H1 (cell line): ENCODE results near the gene RUNX1. TPM values are rescaled to one million over a fixed set of nuclear protein-coding genes. Genes with fewer than 3 reads are reported as not detected.

Source experiments
- CTCF ChIA-PET: fragments of 300-600 bp; sonication (Branson Sonifier 250); formaldehyde crosslinking; loops from one replicate; lab custom pipeline; 2021; ENCODE audit not compliant: partially characterized antibody; lab: Charles Lee
- POLR2A ChIA-PET: fragments of 300-600 bp; sonication (Branson Sonifier 250); formaldehyde crosslinking; loops from one replicate; lab custom pipeline; 2021; ENCODE audit warnings: inconsistent platforms; ENCODE audit not compliant: partially characterized antibody; lab: Charles Lee
- DNase-seq, 2 experiments: peaks; one replicate each; pipeline versions ENCODE4 v3.0.0 to v3.0.0-alpha.2; 2010 to 2022; ENCODE audit warnings: low spot score in 2 of 2, low read depth in 1 of 2, mixed read lengths in 1 of 2
- FAIRE-seq: peaks from 2 replicates; lab custom pipeline; 2011; peaks lifted over from hg19 to GRCh38; lab: Jason Lieb, UNC
- H2AFZ ChIP-seq: 2 replicates; pipeline ENCODE4 v1.8.1; 2012; ENCODE audit warnings: low read length, inconsistent platforms
- H2AK5ac ChIP-seq: 2 replicates; pipeline ENCODE4 v1.6.1; 2013; ENCODE audit warnings: low read depth, low read length
- H2BK120ac ChIP-seq: replicated peaks from 2 replicates; pipeline ENCODE3; 2013; ENCODE audit warnings: low read depth, low read length, inconsistent platforms
- H2BK12ac ChIP-seq: 2 replicates; pipeline ENCODE4 v1.6.1; 2013; ENCODE audit warnings: low read depth, low read length
- H2BK15ac ChIP-seq: 2 replicates; pipeline ENCODE4 v1.6.1; 2013; ENCODE audit warnings: low read length
- H2BK20ac ChIP-seq: 2 replicates; pipeline ENCODE4 v1.6.1; 2013; ENCODE audit warnings: low read length
- H2BK5ac ChIP-seq: 2 replicates; pipeline ENCODE4 v1.6.1; 2013; ENCODE audit warnings: low read depth, low read length
- H3K14ac ChIP-seq: 2 replicates; pipeline ENCODE4 v1.6.1; 2013; ENCODE audit warnings: inconsistent platforms; ENCODE audit not compliant: insufficient read length
- H3K18ac ChIP-seq: 2 replicates; pipeline ENCODE4 v1.6.1; 2013; ENCODE audit warnings: low read length; ENCODE audit errors: extremely low read depth
- H3K23ac ChIP-seq: 2 replicates; pipeline ENCODE4 v1.6.1; 2013; ENCODE audit warnings: inconsistent platforms; ENCODE audit not compliant: insufficient read length
- H3K23me2 ChIP-seq: 2 replicates; pipeline ENCODE4 v1.6.1; 2013; ENCODE audit warnings: low read depth, low read length
- H3K27ac ChIP-seq: 2 replicates; pipeline ENCODE4 v1.6.1; 2011; ENCODE audit warnings: low read depth, low read length, inconsistent platforms
- H3K27me3 ChIP-seq, 4 experiments: replicated peaks in 1 of 4; 1 replicate in 1 of 4; 2 replicates in 3 of 4; pipeline versions ENCODE4 v1.6.1 to v1.8.1; 2011 to 2013; ENCODE audit warnings: low read length in 3 of 4, mild to moderate bottlenecking in 3 of 4, inconsistent platforms in 2 of 4, mixed read lengths in 2 of 4, moderate library complexity in 1 of 4; ENCODE audit not compliant: control insufficient read depth in 3 of 4, insufficient read depth in 3 of 4; ENCODE audit errors: extremely low read depth in 1 of 4
- H3K36me3 ChIP-seq, 4 experiments: 2 replicates each; pipeline versions ENCODE4 v1.6.1 to v1.8.1; 2011 to 2013; ENCODE audit warnings: mild to moderate bottlenecking in 4 of 4, low read length in 3 of 4, moderate library complexity in 2 of 4, control low read depth in 1 of 4, inconsistent platforms in 1 of 4; ENCODE audit not compliant: insufficient read depth in 4 of 4, control insufficient read depth in 2 of 4
- H3K4ac ChIP-seq: replicated peaks from 2 replicates; pipeline ENCODE3; 2013; ENCODE audit warnings: low read length, low read depth, mixed read lengths, inconsistent platforms; ENCODE audit not compliant: insufficient read length
- H3K4me1 ChIP-seq, 4 experiments: replicated peaks in 1 of 4; 1 replicate in 1 of 4; 2 replicates in 3 of 4; pipeline versions ENCODE4 v1.6.1 to v1.8.1; 2011 to 2013; ENCODE audit warnings: low read length in 3 of 4, inconsistent platforms in 2 of 4, mixed read lengths in 1 of 4; ENCODE audit not compliant: insufficient read depth in 4 of 4, control insufficient read depth in 3 of 4
- H3K4me2 ChIP-seq, 2 experiments: 2 replicates each; pipeline versions ENCODE4 v1.6.1 to v1.8.1; 2011 to 2013; ENCODE audit warnings: low read depth in 2 of 2, low read length in 2 of 2, control low read depth in 1 of 2, inconsistent platforms in 1 of 2, mild to moderate bottlenecking in 1 of 2; ENCODE audit not compliant: insufficient read depth in 1 of 2
- H3K4me3 ChIP-seq, 4 experiments: fragments of 200-600, 300-600 bp in 1 of 4; sonication (generic), shearing (Covaris generic), sonication (Bioruptor Twin) in 1 of 4; 2 replicates each; pipeline versions ENCODE4 v1.5.1 to v1.8.1; 2011 to 2016; ENCODE audit warnings: low read length in 4 of 4, low read depth in 3 of 4, control low read depth in 2 of 4, inconsistent platforms in 2 of 4, mild to moderate bottlenecking in 2 of 4, mixed read lengths in 1 of 4, moderate library complexity in 1 of 4; ENCODE audit not compliant: insufficient read depth in 2 of 4; ENCODE audit errors: extremely low read depth in 1 of 4
- H3K56ac ChIP-seq: replicated peaks from 2 replicates; pipeline ENCODE3; 2013; ENCODE audit warnings: low read depth, mild to moderate bottlenecking, mixed read lengths, low read length, inconsistent platforms; ENCODE audit not compliant: insufficient read length
- H3K79me1 ChIP-seq: 2 replicates; pipeline ENCODE4 v1.6.1; 2013; ENCODE audit warnings: low read depth, low read length, control low read depth
- H3K79me2 ChIP-seq, 2 experiments: 2 replicates each; pipeline versions ENCODE4 v1.6.1 to v1.8.1; 2012 to 2013; ENCODE audit warnings: low read length in 2 of 2, mild to moderate bottlenecking in 2 of 2, inconsistent platforms in 1 of 2; ENCODE audit not compliant: insufficient read depth in 2 of 2, control insufficient read depth in 1 of 2
- H3K9ac ChIP-seq, 4 experiments: replicated peaks in 1 of 4; 1 replicate in 1 of 4; 2 replicates in 3 of 4; pipeline versions ENCODE4 v1.6.1 to v1.8.1; 2011 to 2013; ENCODE audit warnings: low read depth in 3 of 4, low read length in 3 of 4, control low read depth in 2 of 4, mild to moderate bottlenecking in 2 of 4, moderate library complexity in 2 of 4, inconsistent platforms in 1 of 4; ENCODE audit errors: extremely low read depth in 1 of 4
- H3K9me3 ChIP-seq, 2 experiments: 2 replicates each; pipeline versions ENCODE4 v1.6.1 to v1.8.1; 2012 to 2013; ENCODE audit warnings: mild to moderate bottlenecking in 2 of 2, moderate library complexity in 2 of 2, control low read depth in 1 of 2, inconsistent platforms in 1 of 2, low read depth in 1 of 2, low read length in 1 of 2, mixed read lengths in 1 of 2; ENCODE audit not compliant: insufficient read depth in 2 of 2
- H4K20me1 ChIP-seq, 2 experiments: replicated peaks in 1 of 2; 2 replicates each; pipeline versions ENCODE3 to v1.8.1; 2011 to 2013; ENCODE audit warnings: inconsistent platforms in 2 of 2, low read length in 2 of 2, mild to moderate bottlenecking in 1 of 2; ENCODE audit not compliant: insufficient read depth in 2 of 2, control insufficient read depth in 1 of 2
- H4K5ac ChIP-seq: 2 replicates; pipeline ENCODE4 v1.6.1; 2013; ENCODE audit warnings: low read length, low read depth, mixed read lengths, inconsistent platforms; ENCODE audit not compliant: insufficient read length
- H4K8ac ChIP-seq: 2 replicates; pipeline ENCODE4 v1.8.0; 2013; ENCODE audit warnings: mild to moderate bottlenecking, moderate library complexity, low read length, inconsistent platforms; ENCODE audit not compliant: insufficient read depth; ENCODE audit errors: extremely low read depth
- H4K91ac ChIP-seq: replicated peaks from 2 replicates; pipeline ENCODE3; 2013; ENCODE audit warnings: low read length, mixed read lengths, inconsistent platforms; ENCODE audit not compliant: insufficient read length
- BCL11A ChIP-seq, 2 experiments: IDR thresholded peaks; one replicate each; pipeline ENCODE4 v1.6.1; 2011; ENCODE audit warnings: low read depth in 2 of 2, low read length in 2 of 2, mild to moderate bottlenecking in 2 of 2
- BRCA1 ChIP-seq: IDR thresholded peaks from 2 replicates; pipeline ENCODE4 v1.6.1; 2012; ENCODE audit warnings: low read depth, low read length, improper control_type of control experiment
- CHD2 ChIP-seq: IDR thresholded peaks from 2 replicates; pipeline ENCODE4 v1.6.1; 2012; ENCODE audit warnings: low read length, improper control_type of control experiment
- KDM1A ChIP-seq: fragments of 200-600, 300-600 bp; sonication (generic); IDR thresholded peaks from 2 replicates; pipeline ENCODE4 v1.7.1; 2016; ENCODE audit warnings: mild to moderate bottlenecking, low read length, borderline replicate concordance
- NANOG ChIP-seq: IDR thresholded peaks from 2 replicates; pipeline ENCODE4 v1.6.1; 2011; ENCODE audit warnings: low read length, low read depth, mild to moderate bottlenecking, inconsistent platforms; ENCODE audit not compliant: insufficient read depth, poor library complexity, severe bottlenecking
- NRF1 ChIP-seq: IDR thresholded peaks from 2 replicates; pipeline ENCODE4 v1.6.1; 2011; ENCODE audit warnings: mild to moderate bottlenecking, low read depth, low read length, improper control_type of control experiment
- WGBS, 2 experiments: shearing (Covaris generic) in 1 of 2; methylation state at CpG; one replicate each; pipeline versions ENCODE4 v1.1.6 to v1.1.7; 2013 to 2015; ENCODE audit warnings: low lambda C conversion rate in 2 of 2, mixed read lengths in 2 of 2, inconsistent platforms in 1 of 2, low coverage in 1 of 2, missing lambda C conversion rate in 1 of 2; ENCODE audit not compliant: insufficient replicate concordance in 2 of 2, insufficient coverage in 1 of 2, insufficient read length in 1 of 2; ENCODE audit errors: extremely low coverage in 1 of 2, missing lambda C conversion rate in 1 of 2; 5-methylcytosine and 5-hydroxymethylcytosine counted together
- polyA plus RNA-seq, 7 experiments: library from polyadenylated mRNA; depleted of rRNA in 3 of 7; stranded (reverse) in 5 of 7; unstranded in 2 of 7; fragments of >200 nt in 5 of 7; fragments of 200-250 nt in 2 of 7; gene quantifications; 1 replicate in 5 of 7; 2 replicates in 1 of 7; 4 replicates in 1 of 7; pipeline versions ENCODE4 v1.2.1 to v1.2.3, GENCODE V29; 2011 to 2013; ENCODE audit warnings: missing spikeins in 2 of 7, mixed read lengths in 2 of 7
- total RNA-seq: library from RNA; stranded (reverse); fragmentation: NEBNext Ultra II Directional; extraction: Animal tissue kit (Norgen Biotek cat#: 25700); gene quantifications from 2 replicates; pipeline ENCODE4 v1.2.1, GENCODE V29; 2021

The RUNX1 gene
- total and polyA plus RNA-seq, 2 of the 8 experiments (the other 6 are each of a cell fraction or from before 2014, with no cell fraction given) = 0.20 to 0.60 TPM

- no peak overlapping the region for H2BK5ac ChIP-seq
- H4K91ac ChIP-seq = no peak overlapping the region
- H3K56ac ChIP-seq = no peak overlapping the region
- CTCF ChIA-PET = interaction anchor here (0.7 kb wide), 1 partner anchor 339 kb away, joined by 3 read pairs; no protein-coding TSS in a partner anchor
- TF ChIP-seq BRCA1 (no peak), BCL11A (IDR thresholded peaks at IDR 0.05; ENCODE audit: low read depth in 2 of 2, low read length in 2 of 2) (no peak), KDM1A (no peak), NANOG (no peak), CHD2 (no peak), NRF1 (no peak)
- H3K27ac ChIP-seq = no peak overlapping the region
- FAIRE-seq = no peak
- POLR2A ChIA-PET = no interaction called here
- no peak overlapping the region for H2BK15ac ChIP-seq
- H3K27me3 ChIP-seq = no peaks in the 10 kb centered on the region
- H3K79me2 ChIP-seq = no peaks in the 10 kb centered on the region
- peak overlapping the region; percentile 16 for H3K14ac ChIP-seq
- no peak overlapping the region for H3K9ac ChIP-seq
- no peak overlapping the region for H2BK20ac ChIP-seq
- no peaks in the 10 kb centered on the region for H3K36me3 ChIP-seq
- no peaks in the 10 kb centered on the region for H4K20me1 ChIP-seq
- no peak overlapping the region for H2BK12ac ChIP-seq
- H2AFZ ChIP-seq = no peak overlapping the region
- 95% methylated on average over 7 of the region's 7 CpGs; no CpG with 5 or more reads in 1 of the 2 experiments for WGBS, 2 experiments
- no peak overlapping the region for H3K18ac ChIP-seq
- no peak overlapping the region for H2AK5ac ChIP-seq
- no peak overlapping the region for H4K5ac ChIP-seq
- no peak overlapping the region for H3K4me3 ChIP-seq
- H4K8ac ChIP-seq = no peak overlapping the region
- no peak overlapping the region for H2BK120ac ChIP-seq
- no peak overlapping the region for H3K23ac ChIP-seq
- H3K23me2 ChIP-seq = no peaks in the 10 kb centered on the region
- H3K79me1 ChIP-seq = no peaks in the 10 kb centered on the region
- no peak overlapping the region for H3K4me2 ChIP-seq
- no peak for DNase-seq
- H3K4me1 ChIP-seq = no peaks in the 10 kb centered on the region
- no peak overlapping the region for H3K4ac ChIP-seq
- H3K9me3 ChIP-seq = no peaks in the 10 kb centered on the region
These were observed 8.3 kb upstream of the RUNX1 start for GRCh38 chr21:35057428-35057827.
